ENCODE measurements around the gene NELL2. TPM values are rescaled to one million over a fixed set of nuclear protein-coding genes. Genes with fewer than 3 reads are reported as not detected.

Gene NELL2
- polyA plus RNA-seq, 1 of the 3 experiments (the other 2 are of a cell fraction): 0.35 TPM

- no peak for TF ChIP-seq IRF3 (IDR thresholded peaks at IDR 0.05; ENCODE audit: low read depth, low read length)
- TF ChIP-seq MAX (IDR thresholded peaks at IDR 0.05; ENCODE audit: low read depth): no peak
Measured at GRCh38 chr12:44611538-44611937, 264.6 kb downstream of the NELL2 start (continued).

DNA sequence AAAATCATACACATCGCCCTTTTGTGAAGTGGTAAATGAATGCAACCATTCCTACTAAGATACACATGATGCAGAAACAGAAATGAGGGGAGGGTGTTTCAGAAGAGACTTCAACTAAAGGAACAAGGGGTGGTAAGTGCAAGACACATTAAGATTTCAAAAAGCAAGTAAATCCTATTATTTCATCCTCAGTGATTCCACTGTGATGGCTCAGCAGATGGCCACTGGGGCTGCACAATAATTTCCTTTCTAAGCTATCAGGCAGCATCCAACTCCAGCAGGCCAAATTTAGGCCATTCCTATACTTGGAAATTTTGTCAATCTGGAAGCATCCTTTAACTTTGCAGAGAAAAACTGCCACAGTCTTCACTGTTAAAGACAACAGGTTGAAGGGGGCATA, 272.4 kb downstream of the NELL2 start:
- 24% methylated on average over 1 of the region's 1 CpG for WGBS (ENCODE audit: low lambda C conversion rate)

More for the DNA sequence above, 272.4 kb downstream of the NELL2 start:
- no peak overlapping the region for H3K4me2 ChIP-seq
- H3K4me1 ChIP-seq (ENCODE audit: control insufficient read depth in 1 of 2, insufficient read depth in 2 of 2, low read depth in 1 of 2, low read length in 1 of 2): peaks cover 0 to 7% of the 10 kb centered on the region in 2 experiments; a peak in 2 of 4 replicates
- H2AFZ ChIP-seq (ENCODE audit: low read depth): no peak overlapping the region
- H3F3A ChIP-seq (replicated peaks; ENCODE audit: insufficient read depth): no peaks in the 10 kb centered on the region
- H3K9me2 ChIP-seq: no peaks in the 10 kb centered on the region
- H3K4me3 ChIP-seq (ENCODE audit: low read depth in 2 of 2, low read length in 1 of 2): no peak overlapping the region
- no peaks in the 10 kb centered on the region for H4K20me1 ChIP-seq (ENCODE audit: insufficient read depth)
- TF ChIP-seq USF2 (IDR thresholded peaks at IDR 0.05; ENCODE audit: borderline replicate concordance, low read depth, low read length) (no peak), RXRA (IDR thresholded peaks at IDR 0.05; ENCODE audit: borderline replicate concordance, low read depth) (no peak), POLR2AphosphoS5 (IDR thresholded peaks at IDR 0.05; ENCODE audit: low read depth, low read length) (no peak), FOSL2 (IDR thresholded peaks at IDR 0.05; ENCODE audit: borderline replicate concordance, low read depth) (no peak), ELF1 (IDR thresholded peaks at IDR 0.05) (no peak), CHD2 (IDR thresholded peaks at IDR 0.05; ENCODE audit: low read length, partially characterized antibody) (no peak), SMC3 (IDR thresholded peaks at IDR 0.05; ENCODE audit: low read depth, low read length) (no peak), TEAD4 (IDR thresholded peaks at IDR 0.05; ENCODE audit: borderline replicate concordance, insufficient read depth) (no peak), ZBTB33 (IDR thresholded peaks at IDR 0.05; ENCODE audit: borderline replicate concordance, low read depth) (no peak), GATA2 (CRISPR knock-in tag; IDR thresholded peaks at IDR 0.05) (no peak), TAF1 (IDR thresholded peaks at IDR 0.05; ENCODE audit: borderline replicate concordance, low read depth, low read length) (no peak), RAD21 (IDR thresholded peaks at IDR 0.05; ENCODE audit: low read length) (no peak), USF1 (IDR thresholded peaks at IDR 0.05; ENCODE audit: borderline replicate concordance, low read depth) (no peak), NFIC (IDR thresholded peaks at IDR 0.05; ENCODE audit: borderline replicate concordance) (no peak), IRF3 (IDR thresholded peaks at IDR 0.05; ENCODE audit: low read depth, low read length) (no peak), JUND (IDR thresholded peaks at IDR 0.05) (no peak), MAX (IDR thresholded peaks at IDR 0.05; ENCODE audit: low read depth) (no peak), NRF1 (IDR thresholded peaks at IDR 0.05; ENCODE audit: low read depth, low read length) (no peak), RCOR1 (IDR thresholded peaks at IDR 0.05; ENCODE audit: low read length) (no peak)
- TF ChIP-seq, protein P1, sequence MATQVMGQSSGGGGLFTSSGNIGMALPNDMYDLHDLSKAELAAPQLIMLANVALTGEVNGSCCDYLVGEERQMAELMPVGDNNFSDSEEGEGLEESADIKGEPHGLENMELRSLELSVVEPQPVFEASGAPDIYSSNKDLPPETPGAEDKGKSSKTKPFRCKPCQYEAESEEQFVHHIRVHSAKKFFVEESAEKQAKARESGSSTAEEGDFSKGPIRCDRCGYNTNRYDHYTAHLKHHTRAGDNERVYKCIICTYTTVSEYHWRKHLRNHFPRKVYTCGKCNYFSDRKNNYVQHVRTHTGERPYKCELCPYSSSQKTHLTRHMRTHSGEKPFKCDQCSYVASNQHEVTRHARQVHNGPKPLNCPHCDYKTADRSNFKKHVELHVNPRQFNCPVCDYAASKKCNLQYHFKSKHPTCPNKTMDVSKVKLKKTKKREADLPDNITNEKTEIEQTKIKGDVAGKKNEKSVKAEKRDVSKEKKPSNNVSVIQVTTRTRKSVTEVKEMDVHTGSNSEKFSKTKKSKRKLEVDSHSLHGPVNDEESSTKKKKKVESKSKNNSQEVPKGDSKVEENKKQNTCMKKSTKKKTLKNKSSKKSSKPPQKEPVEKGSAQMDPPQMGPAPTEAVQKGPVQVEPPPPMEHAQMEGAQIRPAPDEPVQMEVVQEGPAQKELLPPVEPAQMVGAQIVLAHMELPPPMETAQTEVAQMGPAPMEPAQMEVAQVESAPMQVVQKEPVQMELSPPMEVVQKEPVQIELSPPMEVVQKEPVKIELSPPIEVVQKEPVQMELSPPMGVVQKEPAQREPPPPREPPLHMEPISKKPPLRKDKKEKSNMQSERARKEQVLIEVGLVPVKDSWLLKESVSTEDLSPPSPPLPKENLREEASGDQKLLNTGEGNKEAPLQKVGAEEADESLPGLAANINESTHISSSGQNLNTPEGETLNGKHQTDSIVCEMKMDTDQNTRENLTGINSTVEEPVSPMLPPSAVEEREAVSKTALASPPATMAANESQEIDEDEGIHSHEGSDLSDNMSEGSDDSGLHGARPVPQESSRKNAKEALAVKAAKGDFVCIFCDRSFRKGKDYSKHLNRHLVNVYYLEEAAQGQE (IDR thresholded peaks at IDR 0.05; ENCODE audit: low read depth, low read length): no peak
- H3K9me3 ChIP-seq: no peaks in the 10 kb centered on the region
- H3K79me2 ChIP-seq (ENCODE audit: insufficient read depth): no peaks in the 10 kb centered on the region
- no peak overlapping the region for H3K9ac ChIP-seq
- no peak for DNase-seq
- H3K27me3 ChIP-seq (ENCODE audit: insufficient read depth): no peaks in the 10 kb centered on the region
- H3K27ac ChIP-seq (ENCODE audit: low read depth in 2 of 2, low read length in 1 of 2): no peak overlapping the region
- POLR2A ChIA-PET: no interaction called here
- H3K36me3 ChIP-seq (replicated peaks in 1 of 2; ENCODE audit: control insufficient read depth in 1 of 2, insufficient read depth in 2 of 2, low read length in 1 of 2): no peaks in the 10 kb centered on the region
- CTCF ChIA-PET: no interaction called here

All from SK-N-SH (cell line).